Smooth muscle cell of the umbilical artery (primary cell): Measurements from ENCODE around the gene STC2. TPM values are rescaled to one million over a fixed set of nuclear protein-coding genes. Genes with fewer than 3 reads are reported as not detected.

ENCODE experiments used
- total RNA-seq: library from RNA; depleted of rRNA; stranded (reverse); fragments of >200 nt; gene quantifications from 2 replicates; pipeline ENCODE4 v1.2.3, GENCODE V29; 2014

The STC2 gene, protein sequence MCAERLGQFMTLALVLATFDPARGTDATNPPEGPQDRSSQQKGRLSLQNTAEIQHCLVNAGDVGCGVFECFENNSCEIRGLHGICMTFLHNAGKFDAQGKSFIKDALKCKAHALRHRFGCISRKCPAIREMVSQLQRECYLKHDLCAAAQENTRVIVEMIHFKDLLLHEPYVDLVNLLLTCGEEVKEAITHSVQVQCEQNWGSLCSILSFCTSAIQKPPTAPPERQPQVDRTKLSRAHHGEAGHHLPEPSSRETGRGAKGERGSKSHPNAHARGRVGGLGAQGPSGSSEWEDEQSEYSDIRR
- total RNA-seq = 197 and 487 TPM in 2 replicates

DNA sequence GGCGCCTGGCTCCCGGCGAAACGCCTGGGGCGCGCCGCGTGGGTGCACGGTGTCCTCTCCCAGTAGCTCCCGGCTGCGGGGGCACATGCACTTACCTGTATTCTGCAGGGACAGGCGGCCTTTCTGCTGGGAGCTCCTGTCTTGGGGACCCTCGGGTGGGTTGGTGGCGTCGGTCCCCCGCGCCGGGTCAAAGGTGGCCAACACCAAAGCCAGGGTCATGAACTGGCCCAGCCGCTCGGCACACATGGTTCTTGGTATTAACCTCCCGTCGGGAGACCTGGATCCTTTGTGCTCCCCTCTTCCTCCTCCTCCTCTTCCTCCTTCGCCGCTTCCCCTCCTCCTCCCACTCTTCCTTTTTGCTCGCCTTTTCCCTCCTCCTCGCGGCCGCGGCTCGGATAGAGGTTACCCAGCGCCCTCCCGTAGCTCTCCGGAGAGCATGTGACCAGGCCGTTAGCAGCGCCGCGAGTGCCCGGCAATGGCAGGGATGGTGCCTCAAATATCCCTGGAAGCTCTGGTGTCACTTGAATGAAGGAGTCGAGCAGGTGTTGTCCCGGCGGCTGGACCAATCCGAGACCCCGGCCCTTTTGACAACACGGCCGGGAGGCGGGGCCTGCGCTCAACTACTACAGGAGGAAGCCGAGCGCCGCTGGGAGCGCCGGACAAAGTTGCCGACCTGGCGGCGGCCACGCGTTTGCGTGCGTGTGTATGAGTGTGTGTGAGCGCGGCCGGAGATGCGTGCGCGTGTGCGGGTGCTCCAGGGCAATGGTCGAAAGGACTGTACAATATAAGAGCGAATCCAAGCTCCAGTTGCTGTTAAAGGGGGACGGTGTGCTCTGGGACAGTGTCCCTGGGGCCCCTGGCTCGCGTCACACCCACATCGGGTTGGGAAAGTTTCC is at the start of gene STC2:
Gene STC2, minus strand, starts transcription at position 467 of the 896 bp plus-strand sequence. Its CDS starts 221 bp downstream, at position 246.

Other genes with a start within 250 kb of the STC2 start
- gene BNIP1, start 183.9 kb downstream of the STC2 start, total RNA-seq = 20.1 and 25.8 TPM in 2 replicates
- gene NKX2-5, start 93.2 kb downstream of the STC2 start, total RNA-seq = not detected in 2 replicates